Left lung (tissue), 10 donors: ENCODE data around the gene SAMD3. TPM values are rescaled to one million over a fixed set of nuclear protein-coding genes. Genes with fewer than 3 reads are reported as not detected.
"Not testable (repeated sequence)": the region's sequence is repeated elsewhere in the genome, so short reads cannot be mapped to it uniquely, and the experiment has no call there.

ENCODE experiments used
- ATAC-seq: fragments of 200-7000 bp; cut with Tn5 transposase; one replicate; pipeline ENCODE4 v1.9.1; 2020; ENCODE audit warnings: moderate library complexity
- DNase-seq, 4 donors: peaks; one replicate each; pipeline ENCODE4 v3.0.0-alpha.2; 2013 to 2020
- H3K27ac ChIP-seq, 2 donors: fragments of 200-600 bp; sonication (generic) in 1 of 2; one replicate each; pipeline versions ENCODE4 v1.5.0 to v1.8.0; 2020 to 2021
- H3K27me3 ChIP-seq, 2 donors: fragments of 200-600 bp; sonication (generic) in 1 of 2; one replicate each; pipeline versions ENCODE4 v1.5.0 to v1.8.0; 2020 to 2021
- H3K36me3 ChIP-seq, 2 donors: fragments of 200-600 bp; sonication (generic) in 1 of 2; one replicate each; pipeline versions ENCODE4 v1.5.0 to v1.8.0; 2020 to 2021
- H3K4me1 ChIP-seq, 2 donors: fragments of 200-600 bp; one replicate each; pipeline ENCODE4 v1.8.0; 2021
- H3K4me3 ChIP-seq, 2 donors: fragments of 200-600 bp; sonication (generic) in 1 of 2; one replicate each; pipeline versions ENCODE4 v1.5.0 to v1.8.0; 2020 to 2021; ENCODE audit warnings: mild to moderate bottlenecking in 1 of 2
- H3K9me3 ChIP-seq, 2 donors: fragments of 200-600 bp; sonication (generic) in 1 of 2; one replicate each; pipeline versions ENCODE4 v1.5.0 to v1.8.0; 2020 to 2021
- CTCF ChIP-seq, 2 donors: fragments of 200-600 bp; sonication (generic) in 1 of 2; IDR thresholded peaks; one replicate each; pipeline versions ENCODE4 v1.5.0 to v1.8.0; 2021; ENCODE audit warnings: antibody characterized with exemption in 2 of 2
- intact Hi-C, 2 donors: fragments of 100-400 bp; cut with DNase I; formaldehyde crosslinking; loops; one replicate each; pipeline versions ENCODE4 v1.11.2 to v1.14.2; 2022
- polyA plus RNA-seq, 6 donors: library from polyadenylated mRNA; unstranded; fragments of 120-200 nt; gene quantifications; one replicate each; pipeline ENCODE4 v1.2.1, GENCODE V29; 2013; ENCODE audit not compliant: insufficient read length in 6 of 6
- total RNA-seq, 2 donors: library from RNA; stranded (reverse); fragmentation: NEBNext Ultra II Directional; extraction: Animal tissue kit (Norgen Biotek cat#: 25700); gene quantifications; one replicate each; pipeline ENCODE4 v1.2.1, GENCODE V29; 2021
- donor health status: DM: no; HTN: yes; CAD: no.
- donor health status: DM: no; HTN: no; CAD: no.

Gene SAMD3
- total and polyA plus RNA-seq, 8 donors, result 0.56 to 2.7 (median 1.4) TPM

- intact Hi-C loops, result no loop called here
- no peak for DNase-seq
- H3K27me3 ChIP-seq, result no peaks in the 10 kb centered on the region
- no peaks in the 10 kb centered on the region for H3K36me3 ChIP-seq
- H3K4me3 ChIP-seq, result no peak overlapping the region
- ATAC-seq, result no peak
- TF ChIP-seq CTCF (IDR thresholded peaks at IDR 0.05), result no peak
- H3K27ac ChIP-seq, result no peak overlapping the region
- no peaks in the 10 kb centered on the region for H3K4me1 ChIP-seq
- no peaks in the 10 kb centered on the region for H3K9me3 ChIP-seq
These were observed 39.2 kb downstream of the SAMD3 start for GRCh38 chr6:130183271-130184222.

GRCh38 chr6:130182466-130182865 lies 40.3 kb downstream of the SAMD3 start:
- no peak overlapping the region for H3K27ac ChIP-seq
- no peaks in the 10 kb centered on the region for H3K4me1 ChIP-seq
- DNase-seq (no peak), ATAC-seq (no peak)
- no peaks in the 10 kb centered on the region for H3K36me3 ChIP-seq
- H3K9me3 ChIP-seq, result no peaks in the 10 kb centered on the region
- intact Hi-C loops, result no loop called here
- H3K27me3 ChIP-seq, result no peaks in the 10 kb centered on the region
- H3K4me3 ChIP-seq, result no peak overlapping the region
- no peak for TF ChIP-seq CTCF (IDR thresholded peaks at IDR 0.05)

- intact Hi-C loops, result no loop called here
- peak; percentile 99 for ATAC-seq
- Histone ChIP-seq H3K4me3 (no peak overlapping the region), H3K27me3 (no peaks in the 10 kb centered on the region), H3K4me1 (no peaks in the 10 kb centered on the region), H3K36me3 (no peaks in the 10 kb centered on the region), H3K27ac (no peak overlapping the region), H3K9me3 (no peaks in the 10 kb centered on the region)
- TF ChIP-seq CTCF (IDR thresholded peaks at IDR 0.05), result no peak
- no peak for DNase-seq
These were observed 44.1 kb downstream of the SAMD3 start for GRCh38 chr6:130178692-130179091.

GRCh38 chr6:130176378-130176777 lies 46.4 kb downstream of the SAMD3 start:
- H3K4me3 ChIP-seq, result no peak overlapping the region
- intact Hi-C loops, result no loop called here
- no peaks in the 10 kb centered on the region for H3K36me3 ChIP-seq
- no peak for TF ChIP-seq CTCF (IDR thresholded peaks at IDR 0.05)
- no peak for DNase-seq
- no peaks in the 10 kb centered on the region for H3K4me1 ChIP-seq
- H3K27me3 ChIP-seq, result no peaks in the 10 kb centered on the region
- ATAC-seq, result no peak
- H3K27ac ChIP-seq, result no peak overlapping the region
- H3K9me3 ChIP-seq, result peaks cover 0 to 2% of the 10 kb centered on the region in 2 donors

- H3K4me1 ChIP-seq, H3K4me3 ChIP-seq, intact Hi-C loops, H3K9me3 ChIP-seq, ATAC-seq, H3K27ac ChIP-seq, DNase-seq, H3K36me3 ChIP-seq, H3K27me3 ChIP-seq: not testable (repeated sequence)
These were observed 49.3 kb downstream of the SAMD3 start for GRCh38 chr6:130173377-130174004.

GRCh38 chr6:130170160-130170559 lies 52.6 kb downstream of the SAMD3 start:
- H3K9me3 ChIP-seq, H3K36me3 ChIP-seq, H3K27me3 ChIP-seq, H3K4me1 ChIP-seq, intact Hi-C loops, H3K27ac ChIP-seq, ATAC-seq, DNase-seq, H3K4me3 ChIP-seq: not testable (repeated sequence)
